ENCODE measurements around the gene FXYD2. TPM values are rescaled to one million over a fixed set of nuclear protein-coding genes. Genes with fewer than 3 reads are reported as not detected.

FXYD2 gene
- total RNA-seq, 1 donor from 2014 or later, result 3.6 TPM

DNA sequence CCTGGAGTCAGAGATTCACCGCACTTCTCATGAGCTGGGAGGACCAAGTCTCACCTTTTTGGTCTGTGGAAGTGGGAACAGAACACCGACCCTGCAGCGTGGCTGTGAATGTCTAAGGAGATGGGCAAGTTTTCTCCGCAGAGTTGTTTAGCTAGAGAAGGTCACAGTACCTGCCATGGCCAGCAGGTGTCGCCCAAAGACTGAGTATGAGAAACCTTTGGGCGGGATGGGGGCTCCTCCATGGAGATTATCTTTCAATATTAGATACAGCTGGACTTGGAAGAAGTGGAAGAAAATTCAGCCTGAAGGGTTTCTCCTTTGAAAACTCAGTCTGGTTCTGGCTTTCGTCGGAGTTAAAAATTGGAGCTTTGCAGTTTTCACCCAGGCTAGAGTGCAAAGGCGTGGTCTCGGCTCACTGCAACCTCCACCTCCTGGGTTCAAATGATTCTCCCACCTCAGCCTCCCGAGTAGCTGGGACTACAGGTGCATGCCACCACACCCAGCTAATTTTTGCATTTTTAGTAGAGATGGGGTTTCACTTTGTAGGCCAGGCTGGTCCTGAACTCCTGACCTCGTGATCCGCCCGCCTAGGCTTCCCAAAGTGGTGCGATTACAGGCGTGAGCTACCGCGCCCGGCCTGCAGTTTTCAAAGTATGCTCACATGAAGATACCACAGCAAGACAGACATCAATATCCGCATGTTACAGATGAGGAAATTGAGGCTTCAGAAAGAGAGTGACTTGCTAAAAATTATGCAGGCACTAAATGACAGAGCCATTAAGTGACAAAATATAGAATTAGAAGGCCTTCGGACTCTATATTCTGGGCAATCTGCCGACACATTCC lies 16.8 kb downstream of the FXYD2 start:
- Mint-ChIP-seq H3K36me3 (ENCODE audit: low read depth) (no peaks in the 10 kb centered on the region), H3K9me3 (no peaks in the 10 kb centered on the region), H3K4me1 (ENCODE audit: low read depth) (peaks cover 33% of the 10 kb centered on the region), H3K4me3 (no peak overlapping the region), H3K27ac (peak overlapping the region; percentile 30), H3K27me3 (ENCODE audit: insufficient read depth) (peaks cover 5% of the 10 kb centered on the region)
- intact Hi-C loops (cut with micrococcal nuclease), result loop anchor here (1.0 to 5.0 kb wide), 5 partner anchors 10 to 365 kb away; no protein-coding TSS in a partner anchor
- DNase-seq (ENCODE audit: low spot score), result peak; percentile 53

GRCh38 chr11:117806846-117807245 lies 17.7 kb downstream of the FXYD2 start:
- peaks cover 5% of the 10 kb centered on the region for H3K27me3 Mint-ChIP-seq (ENCODE audit: insufficient read depth)
- H3K9me3 Mint-ChIP-seq, result no peaks in the 10 kb centered on the region
- no peak for DNase-seq (ENCODE audit: low spot score)
- peaks cover 31% of the 10 kb centered on the region for H3K4me1 Mint-ChIP-seq (ENCODE audit: low read depth)
- H3K36me3 Mint-ChIP-seq (ENCODE audit: low read depth), result no peaks in the 10 kb centered on the region
- intact Hi-C loops (cut with micrococcal nuclease), result loop anchor here (1.0 to 5.0 kb wide), 5 partner anchors 10 to 365 kb away; no protein-coding TSS in a partner anchor
- H3K4me3 Mint-ChIP-seq, result no peak overlapping the region
- H3K27ac Mint-ChIP-seq, result no peak overlapping the region

DNA sequence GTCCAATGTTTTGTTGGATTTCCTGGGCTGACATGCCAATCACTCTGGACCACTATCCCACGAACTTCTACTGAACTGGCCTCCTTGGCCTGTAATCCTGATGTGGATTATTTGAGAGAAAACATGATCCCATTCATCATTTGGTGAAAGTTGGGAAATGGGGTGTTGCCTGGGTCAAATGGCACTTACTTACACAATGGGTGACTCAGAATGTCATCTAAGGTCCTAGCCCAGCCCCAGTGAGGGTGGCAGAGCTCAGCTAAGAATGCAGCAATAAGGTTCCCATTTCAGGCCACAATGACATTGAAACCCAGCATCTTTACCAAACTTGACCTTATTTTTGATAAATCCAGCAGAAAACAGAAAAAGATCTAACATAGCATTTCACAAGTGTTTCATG lies 19.5 kb downstream of the FXYD2 start:
- Mint-ChIP-seq H3K27ac (no peak overlapping the region), H3K27me3 (ENCODE audit: insufficient read depth) (peaks cover 12% of the 10 kb centered on the region)
- intact Hi-C loops (cut with micrococcal nuclease), result loop anchor here (5.0 kb wide), 2 partner anchors 37 to 367 kb away; no protein-coding TSS in a partner anchor

GRCh38 chr11:117803896-117804295 lies 20.6 kb downstream of the FXYD2 start:
- no peak for DNase-seq (ENCODE audit: low spot score)
- no peak overlapping the region for H3K4me3 Mint-ChIP-seq
- H3K9me3 Mint-ChIP-seq, result no peaks in the 10 kb centered on the region
- H3K4me1 Mint-ChIP-seq (ENCODE audit: low read depth), result peaks cover 8% of the 10 kb centered on the region
- H3K36me3 Mint-ChIP-seq (ENCODE audit: low read depth), result no peaks in the 10 kb centered on the region
- intact Hi-C loops (cut with micrococcal nuclease), result no loop called here
- no peak overlapping the region for H3K27ac Mint-ChIP-seq
- peaks cover 23% of the 10 kb centered on the region for H3K27me3 Mint-ChIP-seq (ENCODE audit: insufficient read depth)

More for the DNA sequence above, 19.5 kb downstream of the FXYD2 start:
- Mint-ChIP-seq H3K4me3 (no peak overlapping the region), H3K4me1 (ENCODE audit: low read depth) (peaks cover 17% of the 10 kb centered on the region), H3K36me3 (ENCODE audit: low read depth) (no peaks in the 10 kb centered on the region), H3K9me3 (no peaks in the 10 kb centered on the region)
- no peak for DNase-seq (ENCODE audit: low spot score)

DNA sequence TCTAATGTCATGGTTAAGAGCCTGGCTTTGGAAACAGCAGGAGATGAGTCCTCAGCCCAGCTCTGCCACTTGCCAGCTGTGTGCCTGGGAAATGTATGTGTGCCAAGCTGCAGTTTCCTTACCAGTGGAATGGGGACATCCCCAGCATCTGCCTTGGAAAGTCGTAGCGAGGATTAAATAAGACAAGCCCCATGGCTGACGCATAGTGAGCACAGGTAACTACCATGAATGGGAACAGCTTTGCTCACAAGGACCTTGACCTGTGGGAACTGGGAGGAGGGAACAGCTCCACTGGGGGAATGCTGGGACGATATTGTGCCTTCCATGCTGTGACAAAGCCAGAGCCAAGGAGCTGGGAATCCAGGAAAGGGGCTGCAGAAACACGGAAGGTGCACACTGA lies 24.9 kb downstream of the FXYD2 start:
- Mint-ChIP-seq H3K27me3 (ENCODE audit: insufficient read depth) (peaks cover 45% of the 10 kb centered on the region), H3K27ac (no peak overlapping the region), H3K36me3 (ENCODE audit: low read depth) (no peaks in the 10 kb centered on the region), H3K4me3 (no peak overlapping the region), H3K9me3 (no peaks in the 10 kb centered on the region), H3K4me1 (ENCODE audit: low read depth) (no peaks in the 10 kb centered on the region)
- intact Hi-C loops (cut with micrococcal nuclease), result no loop called here
- no peak for DNase-seq (ENCODE audit: low spot score)

DNA sequence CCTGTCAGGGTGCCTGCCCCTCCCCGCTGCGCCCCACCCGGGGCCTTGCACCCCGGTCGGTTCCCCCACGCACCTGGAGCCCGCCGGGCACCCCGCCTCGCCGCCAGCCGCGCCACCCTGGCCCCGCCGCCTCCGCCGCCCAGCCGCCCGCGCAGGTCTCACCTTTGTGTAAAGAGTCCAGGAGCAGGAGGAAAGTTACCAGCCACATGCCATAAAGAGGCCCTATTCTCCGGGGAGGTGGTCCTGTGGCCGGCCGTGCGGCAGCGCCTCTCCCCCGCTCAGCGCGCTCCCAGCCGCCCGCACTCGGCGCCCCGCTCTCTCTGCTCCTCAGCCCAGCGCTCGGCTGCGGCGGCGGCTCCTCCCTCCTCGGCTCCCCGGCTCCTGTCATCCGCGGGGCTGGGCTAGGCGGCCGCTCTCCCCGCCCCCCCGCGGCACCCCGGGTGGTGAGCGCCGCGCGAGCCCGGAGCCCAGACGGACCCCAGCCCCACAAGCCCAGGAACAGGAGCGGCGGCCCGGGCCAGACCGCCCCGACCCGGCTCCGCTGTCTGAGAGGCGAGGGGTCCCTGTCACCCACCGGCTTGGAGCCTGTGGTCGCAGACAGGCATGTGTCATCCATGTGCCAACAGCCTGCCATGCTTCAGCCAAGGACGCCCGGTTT lies 27.5 kb downstream of the FXYD2 start, which contains the start of gene DSCAML1:
Gene DSCAML1 (minus strand): TSS at position 345 of the 658 bp plus-strand sequence. CDS start 137 bp downstream, at position 208.
- peak; percentile 24 for DNase-seq (ENCODE audit: low spot score)
- intact Hi-C loops (cut with micrococcal nuclease), result no loop called here
- Mint-ChIP-seq H3K4me1 (ENCODE audit: low read depth) (no peaks in the 10 kb centered on the region), H3K4me3 (peak within 1 kb of the TSS; percentile 15), H3K9me3 (no peaks in the 10 kb centered on the region), H3K27me3 (ENCODE audit: insufficient read depth) (peaks cover 59% of the 10 kb centered on the region), H3K27ac (no peak within 1 kb of the TSS), H3K36me3 (ENCODE audit: low read depth) (no peaks in the 10 kb centered on the region)

DNA sequence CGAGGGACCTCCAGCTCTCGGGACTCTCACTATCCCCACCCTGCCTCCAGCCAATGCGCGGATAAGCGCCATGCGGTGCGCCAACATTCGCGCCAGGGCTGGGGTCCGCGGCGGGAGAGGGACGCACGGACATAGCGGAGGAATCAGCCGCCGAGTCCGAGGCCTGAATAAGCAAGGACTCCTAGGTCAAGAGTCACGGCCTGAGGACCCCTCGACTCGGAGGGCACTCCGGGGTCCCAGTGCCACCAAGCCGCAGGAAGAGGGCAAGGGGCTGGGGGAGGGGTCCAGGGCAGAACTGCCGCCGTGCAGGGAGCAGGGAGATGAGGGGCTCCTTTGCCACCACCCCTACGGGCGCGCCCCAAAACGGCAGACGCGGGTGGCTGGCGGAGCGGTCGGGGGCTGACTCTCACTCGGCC lies 28.1 kb downstream of the FXYD2 start:
- Mint-ChIP-seq H3K36me3 (ENCODE audit: low read depth) (no peaks in the 10 kb centered on the region), H3K27ac (no peak overlapping the region), H3K4me3 (no peak overlapping the region), H3K4me1 (ENCODE audit: low read depth) (no peaks in the 10 kb centered on the region), H3K27me3 (ENCODE audit: insufficient read depth) (peaks cover 62% of the 10 kb centered on the region), H3K9me3 (no peaks in the 10 kb centered on the region)
- DNase-seq (ENCODE audit: low spot score), result no peak
- intact Hi-C loops (cut with micrococcal nuclease), result no loop called here

GRCh38 chr11:117795638-117796455 lies 28.7 kb downstream of the FXYD2 start:
- no peaks in the 10 kb centered on the region for H3K9me3 Mint-ChIP-seq
- peaks cover 62% of the 10 kb centered on the region for H3K27me3 Mint-ChIP-seq (ENCODE audit: insufficient read depth)
- intact Hi-C loops (cut with micrococcal nuclease), result no loop called here
- no peak for DNase-seq (ENCODE audit: low spot score)
- H3K4me1 Mint-ChIP-seq (ENCODE audit: low read depth), result no peaks in the 10 kb centered on the region
- H3K4me3 Mint-ChIP-seq, result no peak overlapping the region
- H3K36me3 Mint-ChIP-seq (ENCODE audit: low read depth), result no peaks in the 10 kb centered on the region
- no peak overlapping the region for H3K27ac Mint-ChIP-seq

GRCh38 chr11:117794772-117795629 lies 29.5 kb downstream of the FXYD2 start:
- Mint-ChIP-seq H3K4me3 (no peak overlapping the region), H3K27ac (no peak overlapping the region), H3K4me1 (ENCODE audit: low read depth) (no peaks in the 10 kb centered on the region), H3K36me3 (ENCODE audit: low read depth) (no peaks in the 10 kb centered on the region), H3K9me3 (no peaks in the 10 kb centered on the region), H3K27me3 (ENCODE audit: insufficient read depth) (peaks cover 54% of the 10 kb centered on the region)
- DNase-seq (ENCODE audit: low spot score), result no peak
- intact Hi-C loops (cut with micrococcal nuclease), result no loop called here

DNA sequence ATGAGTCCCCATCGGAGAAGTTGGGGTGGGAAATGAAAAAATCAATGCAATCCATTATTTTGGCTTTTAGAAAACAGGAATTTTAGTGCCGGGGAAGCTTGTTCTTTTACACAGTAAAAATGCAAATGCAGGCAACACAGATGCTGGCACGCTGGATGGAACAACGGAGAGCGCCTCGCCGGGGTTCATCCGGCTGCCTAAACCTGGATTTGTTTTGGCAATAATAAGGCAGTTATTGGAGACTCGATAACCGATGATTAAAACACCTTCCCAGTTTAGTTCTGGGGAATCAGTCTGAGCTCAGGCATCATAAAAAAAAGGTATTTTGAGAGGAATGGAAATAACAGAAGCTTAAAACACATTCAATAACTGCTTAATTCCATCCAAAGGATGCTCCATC lies 30.4 kb downstream of the FXYD2 start:
- no peak overlapping the region for H3K27ac Mint-ChIP-seq
- no peaks in the 10 kb centered on the region for H3K36me3 Mint-ChIP-seq (ENCODE audit: low read depth)
- no peaks in the 10 kb centered on the region for H3K4me1 Mint-ChIP-seq (ENCODE audit: low read depth)
- H3K27me3 Mint-ChIP-seq (ENCODE audit: insufficient read depth), result peaks cover 46% of the 10 kb centered on the region
- intact Hi-C loops (cut with micrococcal nuclease), result no loop called here
- H3K9me3 Mint-ChIP-seq, result no peaks in the 10 kb centered on the region
- H3K4me3 Mint-ChIP-seq, result no peak overlapping the region
- no peak for DNase-seq (ENCODE audit: low spot score)

DNA sequence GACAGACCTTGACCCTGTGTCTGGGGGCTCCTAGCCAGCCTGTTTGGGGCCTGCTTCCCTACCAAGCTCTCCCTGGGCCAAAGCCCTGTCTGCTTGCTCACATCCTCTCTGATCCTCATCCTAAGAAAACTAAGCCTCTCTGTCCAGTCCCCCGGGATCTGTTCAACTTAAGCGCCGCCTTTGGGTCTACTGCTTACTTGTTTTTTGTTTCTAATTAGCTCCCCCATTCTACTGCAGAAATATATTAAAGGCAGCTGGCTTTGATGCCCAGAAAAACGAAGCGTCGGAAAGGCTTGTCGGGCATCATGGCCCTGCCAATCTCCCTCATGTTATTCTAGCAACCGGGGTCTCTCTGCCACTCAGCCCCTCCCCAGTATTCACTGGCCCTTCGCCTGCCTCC lies 31.0 kb downstream of the FXYD2 start:
- intact Hi-C loops (cut with micrococcal nuclease), result no loop called here
- H3K4me1 Mint-ChIP-seq (ENCODE audit: low read depth), result no peaks in the 10 kb centered on the region
- peaks cover 40% of the 10 kb centered on the region for H3K27me3 Mint-ChIP-seq (ENCODE audit: insufficient read depth)
- H3K4me3 Mint-ChIP-seq, result no peak overlapping the region
- no peak overlapping the region for H3K27ac Mint-ChIP-seq
- DNase-seq (ENCODE audit: low spot score), result no peak
- H3K9me3 Mint-ChIP-seq, result no peaks in the 10 kb centered on the region
- no peaks in the 10 kb centered on the region for H3K36me3 Mint-ChIP-seq (ENCODE audit: low read depth)

DNA sequence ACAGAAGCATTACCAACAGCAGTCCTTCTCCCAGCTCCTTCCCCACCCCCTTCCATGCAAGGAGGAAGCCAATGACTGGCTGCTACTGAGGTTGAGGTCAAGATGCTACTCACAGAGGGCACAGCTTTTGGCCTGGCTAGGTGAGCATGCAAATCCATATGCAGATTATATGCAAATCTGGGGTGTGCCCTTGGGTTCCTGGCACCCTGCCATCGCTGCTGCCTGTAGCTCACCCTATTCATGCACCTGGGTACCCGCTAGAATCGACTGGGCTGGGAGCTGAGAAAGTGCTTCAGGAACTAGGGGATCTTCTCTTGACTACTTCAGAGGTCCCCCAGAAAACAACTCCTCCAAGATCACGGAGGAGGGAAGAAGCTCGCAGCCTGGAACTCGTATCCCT lies 31.6 kb downstream of the FXYD2 start:
- H3K36me3 Mint-ChIP-seq (ENCODE audit: low read depth), result no peaks in the 10 kb centered on the region
- intact Hi-C loops (cut with micrococcal nuclease), result no loop called here
- peaks cover 35% of the 10 kb centered on the region for H3K27me3 Mint-ChIP-seq (ENCODE audit: insufficient read depth)
- H3K4me1 Mint-ChIP-seq (ENCODE audit: low read depth), result no peaks in the 10 kb centered on the region
- H3K27ac Mint-ChIP-seq, result no peak overlapping the region
- H3K9me3 Mint-ChIP-seq, result no peaks in the 10 kb centered on the region
- DNase-seq (ENCODE audit: low spot score), result no peak
- no peak overlapping the region for H3K4me3 Mint-ChIP-seq

Measured in activated T-helper 1 cell treated with anti-CD3 and anti-CD28 coated beads, Interleukin-12 subunit alpha, Interleukin-12 subunit beta, Interleukin-2, Interleukin-4 antibody, amounts not matched to agents 30 ng/mL and 10 ng/mL and 1 ng/mL, durations not matched to agents 14 hours and 24 hours and 36 hours (primary cell).